GM23338 (cell line): Measurements from ENCODE around the gene MCTP1. TPM values are rescaled to one million over a fixed set of nuclear protein-coding genes. Genes with fewer than 3 reads are reported as not detected.

Source experiments
- CTCF ChIP-seq, 2 experiments: fragments of 200-600 bp in 1 of 2; sonication (generic) in 1 of 2; conservative IDR thresholded peaks; 2 replicates each; pipeline versions ENCODE4 v1.5.1 to v1.6.1; 2016 to 2017; ENCODE audit warnings: antibody characterized with exemption in 2 of 2, low read depth in 2 of 2, mild to moderate bottlenecking in 2 of 2, moderate library complexity in 1 of 2
- ETS1 ChIP-seq: IDR thresholded peaks from 2 replicates; pipeline ENCODE4 v1.6.1; 2016; ENCODE audit warnings: antibody characterized with exemption
- EZH2 ChIP-seq: fragments of 200-600 bp; sonication (generic); IDR thresholded peaks from one replicate; pipeline ENCODE4 v1.8.0; 2017; ENCODE audit warnings: antibody characterized with exemption, mild to moderate bottlenecking, low read depth; ENCODE audit not compliant: unreplicated experiment
- NANOG ChIP-seq: IDR thresholded peaks from 2 replicates; pipeline ENCODE4 v1.6.1; 2016; ENCODE audit warnings: antibody characterized with exemption, borderline replicate concordance
- ZNF462 ChIP-seq: fragments of 250-450 bp; sonication (Bioruptor Pico); IDR thresholded peaks from 2 replicates; pipeline ENCODE4 v1.5.0; 2020; ENCODE audit warnings: mild to moderate bottlenecking, moderate library complexity
- polyA plus RNA-seq: library from polyadenylated mRNA; unstranded; fragments of >200 nt; fragmentation: Nextera tagmentation; extraction: Ambion mirVana; gene quantifications from 2 replicates; pipeline ENCODE4 v1.2.1, GENCODE V29; 2016
- total RNA-seq: library from RNA; depleted of rRNA; stranded (reverse); fragments of >200 nt; shearing (Covaris generic); gene quantifications from 2 replicates; pipeline ENCODE4 v1.2.3, GENCODE V29; 2014

The MCTP1 gene
- total and polyA plus RNA-seq, 2 experiments from 2014 or later = 3.7 to 4.2 TPM

- TF ChIP-seq ZNF462 (no peak), ETS1 (no peak), EZH2 (no peak), CTCF (conservative IDR thresholded peaks at IDR 0.05; ENCODE audit: low read depth in 2 of 2) (no peak), NANOG (no peak)
Observed at GRCh38 chr5:95042037-95042436, 242.9 kb downstream of the MCTP1 start (continued).
